Measurements from ENCODE around the gene RAB11FIP4. TPM values are rescaled to one million over a fixed set of nuclear protein-coding genes. Genes with fewer than 3 reads are reported as not detected.
A peak's percentile ranks its signal among the peaks of the same experiment; 100 is the strongest.

RAB11FIP4 gene
- total and polyA plus RNA-seq, 2 of the 13 experiments (the other 11 are each of a cell fraction or from before 2014, with no cell fraction given): 28.0 to 89.3 TPM

GRCh38 chr17:31476525-31477416 is 85.3 kb downstream of the RAB11FIP4 start (continued):
- TF ChIP-seq TAF1 (CRISPR knock-in tag; IDR thresholded peaks at IDR 0.05): no peak
- no peak for TF ChIP-seq KDM3A (CRISPR knock-in tag; IDR thresholded peaks at IDR 0.05; ENCODE audit: low read depth)
- no peak for TF ChIP-seq ZNF232 (CRISPR knock-in tag; IDR thresholded peaks at IDR 0.05; ENCODE audit: borderline replicate concordance)
- no peak for TF ChIP-seq IRF2 (CRISPR knock-in tag; IDR thresholded peaks at IDR 0.05)
- TF ChIP-seq TEF (CRISPR knock-in tag; IDR thresholded peaks at IDR 0.05): no peak
- peak; percentile 68 for TF ChIP-seq SALL1 (CRISPR knock-in tag; IDR thresholded peaks at IDR 0.05)
- 0 out of 2 replicates have a peak, but pooled peaks have one; percentile 42 for TF ChIP-seq ZSCAN25 (CRISPR knock-in tag; IDR thresholded peaks at IDR 0.05)
- TF ChIP-seq ZNF775 (CRISPR knock-in tag; IDR thresholded peaks at IDR 0.05; ENCODE audit: borderline replicate concordance): no peak
- TF ChIP-seq, protein P1, sequence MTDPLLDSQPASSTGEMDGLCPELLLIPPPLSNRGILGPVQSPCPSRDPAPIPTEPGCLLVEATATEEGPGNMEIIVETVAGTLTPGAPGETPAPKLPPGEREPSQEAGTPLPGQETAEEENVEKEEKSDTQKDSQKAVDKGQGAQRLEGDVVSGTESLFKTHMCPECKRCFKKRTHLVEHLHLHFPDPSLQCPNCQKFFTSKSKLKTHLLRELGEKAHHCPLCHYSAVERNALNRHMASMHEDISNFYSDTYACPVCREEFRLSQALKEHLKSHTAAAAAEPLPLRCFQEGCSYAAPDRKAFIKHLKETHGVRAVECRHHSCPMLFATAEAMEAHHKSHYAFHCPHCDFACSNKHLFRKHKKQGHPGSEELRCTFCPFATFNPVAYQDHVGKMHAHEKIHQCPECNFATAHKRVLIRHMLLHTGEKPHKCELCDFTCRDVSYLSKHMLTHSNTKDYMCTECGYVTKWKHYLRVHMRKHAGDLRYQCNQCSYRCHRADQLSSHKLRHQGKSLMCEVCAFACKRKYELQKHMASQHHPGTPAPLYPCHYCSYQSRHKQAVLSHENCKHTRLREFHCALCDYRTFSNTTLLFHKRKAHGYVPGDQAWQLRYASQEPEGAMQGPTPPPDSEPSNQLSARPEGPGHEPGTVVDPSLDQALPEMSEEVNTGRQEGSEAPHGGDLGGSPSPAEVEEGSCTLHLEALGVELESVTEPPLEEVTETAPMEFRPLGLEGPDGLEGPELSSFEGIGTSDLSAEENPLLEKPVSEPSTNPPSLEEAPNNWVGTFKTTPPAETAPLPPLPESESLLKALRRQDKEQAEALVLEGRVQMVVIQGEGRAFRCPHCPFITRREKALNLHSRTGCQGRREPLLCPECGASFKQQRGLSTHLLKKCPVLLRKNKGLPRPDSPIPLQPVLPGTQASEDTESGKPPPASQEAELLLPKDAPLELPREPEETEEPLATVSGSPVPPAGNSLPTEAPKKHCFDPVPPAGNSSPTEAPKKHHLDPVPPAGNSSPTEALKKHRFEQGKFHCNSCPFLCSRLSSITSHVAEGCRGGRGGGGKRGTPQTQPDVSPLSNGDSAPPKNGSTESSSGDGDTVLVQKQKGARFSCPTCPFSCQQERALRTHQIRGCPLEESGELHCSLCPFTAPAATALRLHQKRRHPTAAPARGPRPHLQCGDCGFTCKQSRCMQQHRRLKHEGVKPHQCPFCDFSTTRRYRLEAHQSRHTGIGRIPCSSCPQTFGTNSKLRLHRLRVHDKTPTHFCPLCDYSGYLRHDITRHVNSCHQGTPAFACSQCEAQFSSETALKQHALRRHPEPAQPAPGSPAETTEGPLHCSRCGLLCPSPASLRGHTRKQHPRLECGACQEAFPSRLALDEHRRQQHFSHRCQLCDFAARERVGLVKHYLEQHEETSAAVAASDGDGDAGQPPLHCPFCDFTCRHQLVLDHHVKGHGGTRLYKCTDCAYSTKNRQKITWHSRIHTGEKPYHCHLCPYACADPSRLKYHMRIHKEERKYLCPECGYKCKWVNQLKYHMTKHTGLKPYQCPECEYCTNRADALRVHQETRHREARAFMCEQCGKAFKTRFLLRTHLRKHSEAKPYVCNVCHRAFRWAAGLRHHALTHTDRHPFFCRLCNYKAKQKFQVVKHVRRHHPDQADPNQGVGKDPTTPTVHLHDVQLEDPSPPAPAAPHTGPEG (CRISPR knock-in tag; IDR thresholded peaks at IDR 0.05): no peak
- 0 out of 2 replicates have a peak, but pooled peaks have one; percentile 19 for TF ChIP-seq DRAP1 (CRISPR knock-in tag; IDR thresholded peaks at IDR 0.05)
- TF ChIP-seq HIC2 (CRISPR knock-in tag; IDR thresholded peaks at IDR 0.05; ENCODE audit: low read depth): peak; percentile 99
- peak; percentile 60; the same call in 1 of the 2 replicates for TF ChIP-seq ZNF839 (CRISPR knock-in tag; IDR thresholded peaks at IDR 0.05; ENCODE audit: borderline replicate concordance)
- no peak for TF ChIP-seq MTA3 (CRISPR knock-in tag; IDR thresholded peaks at IDR 0.05)
- no peak for TF ChIP-seq NAIF1 (CRISPR knock-in tag; IDR thresholded peaks at IDR 0.05; ENCODE audit: borderline replicate concordance)
- no peak for TF ChIP-seq KLF13 (CRISPR knock-in tag; IDR thresholded peaks at IDR 0.05)
- TF ChIP-seq, protein P2, sequence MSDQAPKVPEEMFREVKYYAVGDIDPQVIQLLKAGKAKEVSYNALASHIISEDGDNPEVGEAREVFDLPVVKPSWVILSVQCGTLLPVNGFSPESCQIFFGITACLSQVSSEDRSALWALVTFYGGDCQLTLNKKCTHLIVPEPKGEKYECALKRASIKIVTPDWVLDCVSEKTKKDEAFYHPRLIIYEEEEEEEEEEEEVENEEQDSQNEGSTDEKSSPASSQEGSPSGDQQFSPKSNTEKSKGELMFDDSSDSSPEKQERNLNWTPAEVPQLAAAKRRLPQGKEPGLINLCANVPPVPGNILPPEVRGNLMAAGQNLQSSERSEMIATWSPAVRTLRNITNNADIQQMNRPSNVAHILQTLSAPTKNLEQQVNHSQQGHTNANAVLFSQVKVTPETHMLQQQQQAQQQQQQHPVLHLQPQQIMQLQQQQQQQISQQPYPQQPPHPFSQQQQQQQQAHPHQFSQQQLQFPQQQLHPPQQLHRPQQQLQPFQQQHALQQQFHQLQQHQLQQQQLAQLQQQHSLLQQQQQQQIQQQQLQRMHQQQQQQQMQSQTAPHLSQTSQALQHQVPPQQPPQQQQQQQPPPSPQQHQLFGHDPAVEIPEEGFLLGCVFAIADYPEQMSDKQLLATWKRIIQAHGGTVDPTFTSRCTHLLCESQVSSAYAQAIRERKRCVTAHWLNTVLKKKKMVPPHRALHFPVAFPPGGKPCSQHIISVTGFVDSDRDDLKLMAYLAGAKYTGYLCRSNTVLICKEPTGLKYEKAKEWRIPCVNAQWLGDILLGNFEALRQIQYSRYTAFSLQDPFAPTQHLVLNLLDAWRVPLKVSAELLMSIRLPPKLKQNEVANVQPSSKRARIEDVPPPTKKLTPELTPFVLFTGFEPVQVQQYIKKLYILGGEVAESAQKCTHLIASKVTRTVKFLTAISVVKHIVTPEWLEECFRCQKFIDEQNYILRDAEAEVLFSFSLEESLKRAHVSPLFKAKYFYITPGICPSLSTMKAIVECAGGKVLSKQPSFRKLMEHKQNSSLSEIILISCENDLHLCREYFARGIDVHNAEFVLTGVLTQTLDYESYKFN (CRISPR knock-in tag; conservative IDR thresholded peaks at IDR 0.05): peak; percentile 51

Data from HepG2 (cell line).